Pancreas (tissue), 10 donors: ENCODE results near the gene SAMD1. TPM values are rescaled to one million over a fixed set of nuclear protein-coding genes. Genes with fewer than 3 reads are reported as not detected.
A peak's percentile ranks its signal among the peaks of the same experiment; 100 is the strongest.

Source experiments
- ATAC-seq, 4 donors: fragments of 200-7000 bp; cut with Tn5 transposase; one replicate each; pipeline versions ENCODE4 v1.8.0 to v1.9.1; 2020; ENCODE audit warnings: mild to moderate bottlenecking in 4 of 4, moderate library complexity in 4 of 4
- DNase-seq, 6 donors: peaks; one replicate each; pipeline ENCODE4 v3.0.0-alpha.2; 2020
- FAIRE-seq: peaks from 2 replicates; lab custom pipeline; 2012; peaks lifted over from hg19 to GRCh38; lab: Jason Lieb, UNC
- H3K27ac ChIP-seq, 4 donors: fragments of 200-600 bp; sonication (generic); 1 replicate in 3 of 4; 2 replicates in 1 of 4; pipeline versions ENCODE4 v1.5.0 to v1.8.0; 2020
- H3K27me3 ChIP-seq, 4 donors: fragments of 200-600 bp; one replicate each; pipeline ENCODE4 v1.8.0; 2021
- H3K36me3 ChIP-seq, 3 donors: fragments of 200-600 bp; sonication (generic) in 1 of 3; one replicate each; pipeline versions ENCODE4 v1.5.0 to v1.8.0; 2020 to 2021
- H3K4me1 ChIP-seq, 3 donors: fragments of 200-600 bp; one replicate each; pipeline ENCODE4 v1.8.0; 2021
- H3K4me3 ChIP-seq, 4 donors: fragments of 200-600 bp; sonication (generic) in 2 of 4; one replicate each; pipeline versions ENCODE4 v1.5.0 to v1.8.0; 2020 to 2021
- H3K9me3 ChIP-seq, 4 donors: fragments of 200-600 bp; one replicate each; pipeline ENCODE4 v1.8.0; 2021
- WGBS, 2 donors: extraction: QIAGEN DNeasy Blood & Tissue Kit; methylation state at CpG; one replicate each; pipeline ENCODE4 v1.1.7; 2013; 5-methylcytosine and 5-hydroxymethylcytosine counted together
- intact Hi-C, 3 donors: fragments of 100-400 bp; cut with DNase I; formaldehyde crosslinking; loops; one replicate each; pipeline versions ENCODE4 v1.11.1 to v1.14.2; 2022
- polyA plus RNA-seq, 2 donors: library from polyadenylated mRNA; stranded (reverse); fragments of 200-250 nt; gene quantifications; one replicate each; pipeline ENCODE4 v1.2.3, GENCODE V29; 2013
- total RNA-seq, 6 donors: library from RNA; stranded (reverse); fragmentation: NEBNext Ultra II Directional in 4 of 6; extraction: Animal tissue kit (Norgen Biotek cat#: 25700) in 4 of 6; gene quantifications; one replicate each; pipeline versions ENCODE4 v1.2.1 to v1.2.4, GENCODE V29; 2021 to 2023
- TF ChIP-seq, protein P1 (sequence below), 4 donors: fragments of 200-600 bp; sonication (generic) in 3 of 4; IDR thresholded peaks; one replicate each; pipeline versions ENCODE4 v1.5.0 to v1.8.0; 2021; ENCODE audit warnings: antibody characterized with exemption in 4 of 4
- donor health status: healthy with polysubstance abuse.
- donor health status: DM: no; HTN: no; CAD: no; lungs with moderate emphysema.
- donor health status: DM: no; HTN: no; CAD: no.
- donor health status: control.
- donor health status: control.
- donor health status: Bipolar disorder and iron deficiency.
- donor health status: DM: yes; HTN: yes; CAD: no.
- donor health status: DM: no; HTN: no; CAD: no.
- donor health status: DM: no; HTN: no; CAD: no.
- donor health status: DM: yes; HTN: yes; CAD: no.

The SAMD1 gene
- total and polyA plus RNA-seq, 8 donors = 7.9 to 24.3 (median 16.9) TPM

DNA sequence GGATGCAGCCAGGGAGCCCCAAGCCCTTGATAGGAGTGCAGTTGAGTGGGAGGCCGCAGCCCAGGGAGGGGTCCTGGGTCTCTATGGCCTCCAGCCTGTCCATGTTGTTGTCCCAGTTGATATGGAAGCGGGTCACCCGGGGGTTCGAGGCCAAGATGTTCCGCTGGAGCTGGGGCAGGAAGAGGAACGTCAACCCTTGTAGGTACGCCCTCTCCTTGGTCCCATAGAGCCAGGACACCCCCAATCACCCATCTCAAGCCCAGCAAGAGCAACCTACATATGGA lies 29.9 kb upstream of the SAMD1 start:
- DNase-seq (peak in 1 of 6 donors; percentile 51), FAIRE-seq (no peak), ATAC-seq (no peak)
- intact Hi-C loops = no loop called here
- no peaks in the 10 kb centered on the region for H3K27me3 ChIP-seq
- TF ChIP-seq, protein P1, sequence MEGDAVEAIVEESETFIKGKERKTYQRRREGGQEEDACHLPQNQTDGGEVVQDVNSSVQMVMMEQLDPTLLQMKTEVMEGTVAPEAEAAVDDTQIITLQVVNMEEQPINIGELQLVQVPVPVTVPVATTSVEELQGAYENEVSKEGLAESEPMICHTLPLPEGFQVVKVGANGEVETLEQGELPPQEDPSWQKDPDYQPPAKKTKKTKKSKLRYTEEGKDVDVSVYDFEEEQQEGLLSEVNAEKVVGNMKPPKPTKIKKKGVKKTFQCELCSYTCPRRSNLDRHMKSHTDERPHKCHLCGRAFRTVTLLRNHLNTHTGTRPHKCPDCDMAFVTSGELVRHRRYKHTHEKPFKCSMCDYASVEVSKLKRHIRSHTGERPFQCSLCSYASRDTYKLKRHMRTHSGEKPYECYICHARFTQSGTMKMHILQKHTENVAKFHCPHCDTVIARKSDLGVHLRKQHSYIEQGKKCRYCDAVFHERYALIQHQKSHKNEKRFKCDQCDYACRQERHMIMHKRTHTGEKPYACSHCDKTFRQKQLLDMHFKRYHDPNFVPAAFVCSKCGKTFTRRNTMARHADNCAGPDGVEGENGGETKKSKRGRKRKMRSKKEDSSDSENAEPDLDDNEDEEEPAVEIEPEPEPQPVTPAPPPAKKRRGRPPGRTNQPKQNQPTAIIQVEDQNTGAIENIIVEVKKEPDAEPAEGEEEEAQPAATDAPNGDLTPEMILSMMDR (IDR thresholded peaks at IDR 0.05) = no peak
- WGBS, 2 donors = 93 to 96% methylated on average over 7 of the region's 7 CpGs
- peaks cover 11 to 26% (median 18%) of the 10 kb centered on the region in 3 donors for H3K4me1 ChIP-seq
- H3K27ac ChIP-seq = no peak overlapping the region
- no peaks in the 10 kb centered on the region for H3K36me3 ChIP-seq
- no peaks in the 10 kb centered on the region for H3K9me3 ChIP-seq
- H3K4me3 ChIP-seq = no peak overlapping the region

DNA sequence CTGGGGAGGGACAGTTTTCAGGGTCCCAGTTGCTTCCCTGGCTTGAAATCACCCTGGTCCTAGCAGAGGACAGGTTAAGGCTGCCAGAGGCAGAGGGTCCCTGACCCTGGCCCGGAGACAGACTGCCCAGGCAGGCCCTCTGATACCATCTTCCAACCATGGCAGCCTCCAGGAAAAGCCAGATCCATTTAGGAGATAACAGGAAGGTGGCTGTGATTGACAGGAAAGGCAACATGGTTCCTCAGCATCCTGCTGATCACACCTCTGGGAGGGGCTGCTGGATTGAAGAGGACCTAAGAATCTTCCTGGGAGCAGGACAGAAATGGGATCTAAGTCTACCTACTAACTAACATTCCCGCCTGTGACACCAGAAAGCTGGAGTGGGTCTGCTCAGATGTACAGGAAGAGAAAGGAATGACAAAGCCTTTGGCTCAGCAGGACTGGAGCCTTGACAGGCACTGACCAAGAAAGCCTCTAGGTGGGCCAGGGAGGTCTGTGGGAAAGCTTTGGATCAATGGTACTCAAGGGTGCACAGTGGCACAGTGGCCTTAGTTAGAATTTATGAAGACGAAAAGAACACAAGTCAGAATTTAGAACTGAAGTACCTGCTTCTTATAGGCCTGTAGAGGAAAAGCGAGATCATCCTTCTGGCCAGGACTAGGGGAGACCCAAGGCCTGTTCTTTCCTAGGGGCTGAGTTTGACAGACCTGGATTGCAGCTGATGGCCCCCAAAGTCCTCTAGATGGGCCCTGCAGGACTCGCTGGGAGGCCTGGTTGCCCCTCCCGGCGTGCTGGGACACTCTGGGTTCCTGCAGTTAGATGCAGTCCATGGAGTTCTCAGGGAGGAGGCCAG lies 29.3 kb upstream of the SAMD1 start:
- no peak for FAIRE-seq
- peaks cover 11 to 29% (median 21%) of the 10 kb centered on the region in 3 donors for H3K4me1 ChIP-seq
- intact Hi-C loops = no loop called here

DNA sequence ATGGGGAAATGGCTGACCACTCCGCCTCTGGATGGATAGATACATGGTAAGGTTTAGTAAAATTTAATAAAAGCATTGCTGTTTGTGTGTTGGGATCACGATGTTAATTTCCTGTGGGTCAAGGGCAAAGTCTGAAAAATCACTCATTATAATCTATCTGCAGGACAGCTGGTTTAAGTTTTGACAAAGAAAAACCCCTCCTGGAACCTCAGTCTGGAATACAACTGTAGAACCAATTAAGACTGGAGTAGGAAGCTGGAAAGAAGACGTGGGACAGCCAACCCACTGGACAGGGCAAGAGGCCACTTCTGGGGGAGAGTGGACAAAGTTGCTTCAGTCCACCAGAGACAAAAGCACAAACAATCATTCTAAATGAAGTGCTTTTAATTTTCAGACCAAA lies 28.6 kb upstream of the SAMD1 start:
- H3K4me3 ChIP-seq = peak overlapping the region in 3 of 4 donors; percentile 30 to 92 (median 49)

More for the DNA sequence above, 29.3 kb upstream of the SAMD1 start:
- no peaks in the 10 kb centered on the region for H3K9me3 ChIP-seq
- H3K27ac ChIP-seq = peak overlapping the region in 2 of 4 donors; percentile 96 to 97
- ATAC-seq (no peak), DNase-seq (no peak)
- H3K4me3 ChIP-seq = no peak overlapping the region
- WGBS, 2 donors = 86 to 89% methylated on average over 7 of the region's 7 CpGs
- H3K36me3 ChIP-seq = no peaks in the 10 kb centered on the region
- no peaks in the 10 kb centered on the region for H3K27me3 ChIP-seq
- TF ChIP-seq, protein P1 (IDR thresholded peaks at IDR 0.05) = no peak

DNA sequence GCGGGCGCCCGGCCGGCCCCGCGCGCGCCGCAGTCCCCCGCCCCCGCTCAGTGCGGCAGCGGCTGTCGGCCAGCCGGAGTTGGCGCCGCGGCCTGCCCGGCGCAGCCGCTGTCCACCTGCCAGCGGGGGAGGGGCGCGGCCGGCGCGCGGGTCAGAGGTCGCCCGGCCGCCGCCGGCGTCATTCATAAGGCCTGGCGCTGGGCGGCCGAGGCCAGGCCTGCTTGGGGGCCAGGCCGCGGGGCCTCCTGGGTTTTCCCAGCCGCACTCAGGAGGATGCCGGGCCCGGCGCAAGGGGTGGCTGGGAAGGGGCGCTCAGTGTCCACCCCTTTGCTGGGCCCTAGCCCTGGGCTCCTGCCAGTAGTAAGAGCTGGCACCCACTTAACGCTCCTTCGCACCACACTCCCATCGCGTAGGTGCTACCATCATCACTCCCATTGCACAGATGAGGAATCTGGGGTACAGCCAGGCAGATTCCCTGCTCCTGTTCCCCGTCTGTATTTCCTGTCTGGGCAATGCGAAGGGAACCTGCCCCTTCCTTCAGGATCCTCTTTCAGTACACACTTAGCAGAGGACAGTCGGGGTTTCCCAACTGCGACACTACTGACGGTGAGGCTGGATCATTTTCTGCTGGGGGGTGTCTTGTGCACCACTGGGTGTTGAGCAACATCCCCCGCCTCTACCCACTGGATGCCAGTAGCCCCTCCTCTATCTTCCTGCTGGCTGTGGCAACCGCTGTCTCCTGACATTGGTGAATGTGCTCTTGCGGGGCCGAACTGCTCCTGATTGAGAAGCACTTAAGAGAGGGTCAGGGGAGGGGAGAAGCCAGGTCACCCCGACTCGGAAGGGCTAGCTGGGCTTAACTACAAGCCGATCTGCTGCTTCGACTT lies 27.9 kb upstream of the SAMD1 start:
- peak overlapping the region; percentile 28 to 92 (median 40) for H3K4me3 ChIP-seq
- peak; percentile 57 to 88 (median 65) for DNase-seq
- no peaks in the 10 kb centered on the region for H3K27me3 ChIP-seq
- H3K27ac ChIP-seq = peak overlapping the region; percentile 89 to 97 (median 95)
- no peaks in the 10 kb centered on the region for H3K9me3 ChIP-seq
- intact Hi-C loops = no loop called here
- H3K36me3 ChIP-seq = no peaks in the 10 kb centered on the region
- ATAC-seq = peak in 3 of 4 donors; percentile 11 to 58 (median 54)
- peaks cover 14 to 35% (median 21%) of the 10 kb centered on the region in 3 donors for H3K4me1 ChIP-seq
- FAIRE-seq = no peak
- TF ChIP-seq, protein P1 (IDR thresholded peaks at IDR 0.05) = no peak
- WGBS, 2 donors = 2 to 3% methylated on average over 41 to 61 of the region's 61 CpGs

More for the DNA sequence above, 28.6 kb upstream of the SAMD1 start:
- TF ChIP-seq, protein P1 (IDR thresholded peaks at IDR 0.05) = no peak
- Histone ChIP-seq H3K9me3 (no peaks in the 10 kb centered on the region), H3K27ac (peak overlapping the region; percentile 89 to 97 (median 95)), H3K36me3 (no peaks in the 10 kb centered on the region), H3K4me1 (peaks cover 11 to 29% (median 21%) of the 10 kb centered on the region in 3 donors), H3K27me3 (no peaks in the 10 kb centered on the region)
- intact Hi-C loops = no loop called here
- FAIRE-seq (no peak), ATAC-seq (no peak), DNase-seq (no peak)
- WGBS, 2 donors = 24 to 33% methylated on average over 3 of the region's 3 CpGs
